Islet precursor cell (in vitro differentiated cells): ENCODE data around the gene NKPD1.
"Not testable (repeated sequence)": the region's sequence is repeated elsewhere in the genome, so short reads cannot be mapped to it uniquely, and the experiment has no call there.

Experiments
- DNase-seq: peaks from one replicate; pipeline ENCODE4 v3.0.0-alpha.2; 2018

Gene NKPD1

GRCh38 chr19:45139286-45140143 lies 21.3 kb downstream of the NKPD1 start:
- no peak for DNase-seq

GRCh38 chr19:45138303-45138751 lies 22.5 kb downstream of the NKPD1 start:
- no peak for DNase-seq

- no peak for DNase-seq
These were observed 23.5 kb downstream of the NKPD1 start for GRCh38 chr19:45137179-45137761.

- DNase-seq, result no peak
These were observed 24.1 kb downstream of the NKPD1 start for GRCh38 chr19:45136507-45137178.

GRCh38 chr19:45135176-45135885 lies 25.5 kb downstream of the NKPD1 start:
- DNase-seq, result no peak

DNA sequence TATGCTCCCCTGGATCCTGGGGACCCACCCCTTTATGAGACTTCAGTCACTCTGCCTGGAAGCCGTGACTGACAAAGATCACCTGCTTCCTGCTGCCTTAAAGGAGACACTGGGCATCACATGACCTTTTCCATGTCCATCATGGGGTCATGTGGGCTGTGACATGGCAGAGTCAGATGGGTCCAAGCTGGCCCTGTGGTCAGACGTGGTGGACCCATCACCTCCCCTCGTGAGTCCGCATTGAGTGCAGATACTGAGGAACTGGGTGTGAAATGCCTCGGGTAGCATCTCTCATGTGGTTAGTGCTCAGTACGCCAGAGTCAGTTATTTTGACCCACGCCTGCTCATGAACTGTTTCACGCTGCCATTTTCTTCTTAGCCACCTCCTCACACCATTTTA lies 27.1 kb downstream of the NKPD1 start:
- DNase-seq, result no peak

- DNase-seq, result no peak
These were observed 29.7 kb downstream of the NKPD1 start for GRCh38 chr19:45130888-45131615.

GRCh38 chr19:45130236-45130635 lies 30.5 kb downstream of the NKPD1 start:
- DNase-seq, result no peak

GRCh38 chr19:45128806-45129205 lies 32.0 kb downstream of the NKPD1 start:
- DNase-seq, result no peak

DNA sequence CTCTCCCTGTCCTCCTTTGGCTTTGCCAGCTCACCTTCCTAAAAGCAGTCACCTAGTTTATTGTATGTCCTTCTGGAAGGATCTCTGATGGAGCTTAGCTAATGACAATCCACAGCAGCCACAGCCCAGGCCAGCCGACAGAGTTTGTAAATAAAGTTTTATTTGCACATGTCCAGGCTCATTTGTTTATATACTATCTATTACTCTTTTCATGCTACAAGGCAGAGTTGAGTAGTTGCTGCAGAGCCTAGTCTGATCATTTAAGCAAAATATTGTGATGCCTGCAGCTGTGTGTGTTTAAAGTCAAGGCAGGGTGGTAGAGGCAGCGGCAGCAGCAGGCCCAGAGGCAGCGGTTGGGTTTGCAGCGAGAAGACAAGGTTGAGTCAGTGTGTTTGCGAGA lies 32.6 kb downstream of the NKPD1 start:
- DNase-seq, result no peak

GRCh38 chr19:45126654-45127053 lies 34.1 kb downstream of the NKPD1 start:
- DNase-seq, result no peak

GRCh38 chr19:45125975-45126493 lies 34.7 kb downstream of the NKPD1 start:
- peak; percentile 89 for DNase-seq

GRCh38 chr19:45125360-45125759 lies 35.4 kb downstream of the NKPD1 start:
- no peak for DNase-seq

DNA sequence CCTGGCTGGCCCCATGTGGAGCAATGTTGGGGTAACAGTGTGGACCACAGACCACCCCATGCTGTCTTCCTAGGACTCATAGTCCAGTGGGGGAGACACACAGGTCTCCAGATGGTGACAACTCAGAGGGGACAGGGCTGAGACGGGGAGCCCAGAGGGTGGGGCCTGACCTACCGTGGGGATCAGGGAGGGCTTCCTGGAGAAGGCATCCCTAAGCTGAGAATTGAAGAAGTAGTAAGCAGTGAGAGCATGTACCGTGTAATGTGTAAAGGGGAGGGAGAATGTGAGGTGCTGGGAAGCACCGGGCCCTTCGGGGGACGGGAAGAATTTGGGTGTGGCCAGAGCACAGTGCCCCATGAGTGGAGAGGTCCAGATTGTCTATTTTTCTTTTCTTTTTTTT lies 36.8 kb downstream of the NKPD1 start:
- no peak for DNase-seq

DNA sequence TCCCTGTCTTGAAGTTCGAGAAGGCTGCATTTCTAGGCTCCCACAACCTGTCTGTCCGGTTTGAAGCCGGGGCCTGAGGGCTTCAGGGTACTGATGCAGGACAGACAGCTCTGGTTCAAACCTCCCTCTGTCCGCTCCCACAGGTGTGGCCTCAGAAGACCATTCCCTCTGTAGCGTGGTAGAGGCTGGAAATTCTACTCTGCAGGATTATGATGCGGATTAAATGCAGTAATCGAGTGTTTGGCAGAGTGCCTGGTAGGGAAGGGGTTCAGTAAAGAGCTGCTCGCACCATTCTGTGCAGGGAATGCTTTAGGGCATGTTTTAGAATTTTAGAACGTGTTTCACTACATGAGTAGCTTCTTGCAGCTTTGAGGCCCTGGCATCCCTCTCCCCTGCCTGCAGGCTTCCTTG lies 37.3 kb downstream of the NKPD1 start:
- peak; percentile 90 for DNase-seq

- no peak for DNase-seq
These were observed 38.0 kb downstream of the NKPD1 start for GRCh38 chr19:45122832-45123231.

DNA sequence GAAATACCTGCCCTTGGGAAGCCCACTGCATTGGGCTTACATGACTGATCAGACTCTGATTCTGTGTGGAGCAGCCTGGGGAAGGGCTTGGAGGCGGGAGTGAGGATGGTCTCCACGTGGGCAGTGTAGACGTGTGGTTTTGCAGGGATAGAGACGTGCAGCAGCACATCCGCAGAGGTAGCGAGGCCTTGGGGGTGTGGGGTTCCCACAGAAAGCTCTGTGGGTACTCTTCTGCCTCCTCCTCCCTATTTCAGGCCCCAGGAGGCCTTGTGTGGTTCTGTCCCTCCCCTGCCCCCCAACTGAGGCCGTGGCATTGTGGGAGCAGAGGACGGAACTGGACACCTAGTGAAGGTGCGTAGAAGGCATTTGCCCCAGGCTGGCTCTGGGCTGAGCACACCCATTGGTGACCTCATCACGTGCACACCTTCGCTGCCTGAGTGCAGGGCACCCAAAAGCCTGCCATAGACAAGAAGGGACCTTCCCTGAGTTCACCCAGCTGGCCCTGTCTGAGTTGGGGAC lies 38.9 kb downstream of the NKPD1 start:
- DNase-seq, result no peak

GRCh38 chr19:45119582-45119981 lies 41.2 kb downstream of the NKPD1 start:
- no peak for DNase-seq

DNA sequence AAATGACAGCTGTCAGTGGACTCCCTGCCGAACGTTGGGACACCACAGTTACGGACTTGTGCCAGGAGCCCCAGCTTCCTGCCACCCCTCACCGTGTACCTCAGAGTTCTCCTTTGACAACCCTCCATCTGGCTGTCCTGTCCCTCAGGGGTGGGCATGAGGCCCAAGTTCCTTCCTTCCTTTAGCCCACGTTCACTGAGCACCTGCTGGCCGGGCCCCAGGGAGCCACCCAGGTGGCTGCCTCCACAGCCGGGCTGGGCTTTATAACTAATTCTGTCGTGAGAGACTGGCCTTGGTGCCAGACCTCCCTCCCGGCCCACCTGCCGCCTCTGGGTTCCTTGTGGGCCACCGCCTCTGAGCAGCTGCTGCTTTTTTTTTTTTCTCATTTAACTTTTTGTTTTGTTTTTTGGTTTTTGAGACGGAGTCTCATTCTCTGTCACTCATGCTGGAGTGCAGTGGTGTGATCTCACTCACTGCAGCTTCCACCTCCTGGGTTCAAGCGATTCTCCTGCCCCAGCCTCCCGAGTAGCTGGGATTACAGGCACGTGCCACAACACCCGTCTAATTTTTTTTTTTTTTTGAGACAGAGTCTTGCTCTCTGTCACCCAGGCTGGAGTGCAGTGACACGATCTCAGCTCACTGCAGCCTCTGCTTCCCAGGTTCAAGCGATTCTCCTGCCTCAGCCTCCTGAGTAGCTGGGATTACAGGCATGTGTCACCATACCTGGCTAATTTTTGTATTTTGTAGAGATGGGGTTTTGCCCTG lies 42.0 kb downstream of the NKPD1 start:
- DNase-seq, result not testable (repeated sequence)

- no peak for DNase-seq
These were observed 42.7 kb downstream of the NKPD1 start for GRCh38 chr19:45118106-45118505.

- DNase-seq, result no peak
These were observed 43.1 kb downstream of the NKPD1 start for GRCh38 chr19:45117671-45118070.
